NCI-H510A (cell line): ENCODE measurements around the gene TNKS1BP1.

ENCODE experiments used
- DNase-seq: peaks from one replicate; lab custom pipeline; 2025; lab: John Stamatoyannopoulos, UW

Gene TNKS1BP1

DNA sequence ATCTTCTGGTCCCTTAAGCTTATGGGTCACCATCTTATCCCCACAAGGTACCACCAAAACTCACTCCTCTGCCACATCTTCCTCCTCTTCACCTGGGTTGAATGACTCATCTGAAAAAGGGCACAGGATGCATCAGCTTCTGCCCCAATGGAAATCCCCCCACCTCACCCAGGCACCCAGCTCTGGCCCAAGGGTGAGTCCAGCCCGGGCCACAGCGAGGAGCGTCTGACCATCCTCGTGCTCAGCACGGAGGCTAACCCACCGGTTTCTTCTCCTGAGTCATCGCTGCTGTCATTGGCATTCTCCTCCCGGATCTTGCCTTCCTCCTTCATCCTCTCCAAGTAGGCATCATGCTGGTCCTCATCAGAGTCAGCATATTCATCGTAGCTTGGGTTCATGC lies 5.3 kb upstream of the TNKS1BP1 start:
- DNase-seq, result no peak

DNA sequence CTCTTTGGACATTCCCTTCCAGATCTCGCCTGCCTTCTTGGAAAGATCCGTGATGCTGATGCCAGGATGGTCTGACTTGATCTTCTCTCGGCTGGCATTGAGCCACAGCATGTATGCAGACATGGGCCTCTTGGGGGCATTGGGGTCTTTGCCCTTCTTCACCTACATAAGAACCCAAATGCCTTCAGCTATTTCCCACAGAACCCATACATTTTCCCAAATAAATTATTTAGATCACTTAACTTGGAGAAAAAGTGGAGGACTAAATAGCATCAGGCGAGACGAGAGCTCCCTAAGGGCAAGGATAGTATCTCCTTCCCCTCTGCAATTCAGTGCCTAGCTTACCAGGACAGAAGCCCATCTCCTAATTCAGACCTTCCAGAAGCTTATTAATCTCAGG lies 3.0 kb upstream of the TNKS1BP1 start:
- DNase-seq, result no peak

DNA sequence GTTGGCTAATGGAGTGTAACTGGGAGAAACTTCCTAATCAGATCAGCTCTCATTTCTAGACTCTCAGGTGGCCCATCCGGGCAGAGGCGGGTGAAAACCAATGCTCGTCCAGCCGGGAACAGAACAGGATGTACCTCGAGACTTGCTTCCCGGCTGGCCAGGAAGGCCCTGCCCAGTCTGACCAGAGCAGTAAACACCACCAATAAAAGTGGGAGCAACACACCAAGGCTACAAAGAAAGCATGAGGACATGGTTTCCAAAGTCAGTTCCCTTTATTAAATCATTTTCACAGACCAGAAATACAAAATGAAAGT lies 940 bp upstream of the TNKS1BP1 start:
- no peak for DNase-seq

DNA sequence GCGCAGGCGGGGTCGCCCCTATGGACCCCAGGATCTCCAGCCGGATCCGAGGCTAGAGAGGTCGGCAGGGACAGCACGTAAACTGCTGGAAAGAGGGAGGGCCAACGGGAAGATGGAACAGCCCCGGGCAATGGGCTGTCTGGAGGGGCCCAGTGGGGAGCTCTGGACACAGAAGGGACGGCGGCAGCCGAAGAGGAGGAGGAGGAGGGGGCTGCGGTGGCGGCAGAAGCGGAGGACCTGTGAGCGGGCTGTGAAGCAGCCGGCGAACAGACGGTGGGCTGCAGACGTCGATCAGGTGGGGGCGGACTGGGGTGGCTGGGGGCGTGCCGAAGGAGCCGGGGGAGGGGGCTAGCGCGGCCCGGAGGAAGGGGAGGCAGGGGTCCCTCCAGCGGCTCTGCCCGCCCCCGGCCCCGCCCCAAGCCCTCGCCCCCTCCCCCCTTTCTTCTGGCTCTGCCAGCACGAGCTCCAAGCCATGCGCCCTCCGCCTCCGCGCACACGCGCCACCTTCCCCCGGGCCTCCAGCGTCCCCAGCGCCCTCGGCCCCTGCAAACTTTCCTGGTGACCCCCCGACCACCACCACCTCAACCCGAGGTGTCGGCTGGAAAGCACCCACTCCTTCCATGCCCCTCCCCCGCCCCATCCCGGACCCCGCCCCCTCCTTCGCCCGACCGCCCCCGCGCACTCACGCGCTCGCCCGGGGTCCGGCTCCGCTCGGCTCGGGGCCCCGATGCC lies 432 bp downstream of the TNKS1BP1 start:
- DNase-seq, result peak; percentile 23

DNA sequence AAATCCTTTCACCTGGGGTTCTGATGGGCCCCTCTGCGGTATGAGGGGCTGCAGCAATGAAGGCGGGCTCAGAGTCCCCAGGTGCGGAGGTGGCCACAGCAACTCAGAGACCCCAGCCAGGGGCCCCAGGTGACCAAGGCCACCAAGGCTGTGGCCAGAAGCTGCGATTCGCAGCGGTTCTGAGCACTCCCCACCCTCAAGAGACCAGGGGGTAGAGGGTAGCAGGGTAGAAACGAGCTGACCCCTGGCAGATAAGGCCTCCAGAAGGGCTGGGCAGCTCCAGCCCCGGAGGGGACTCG lies 948 bp downstream of the TNKS1BP1 start:
- no peak for DNase-seq

DNA sequence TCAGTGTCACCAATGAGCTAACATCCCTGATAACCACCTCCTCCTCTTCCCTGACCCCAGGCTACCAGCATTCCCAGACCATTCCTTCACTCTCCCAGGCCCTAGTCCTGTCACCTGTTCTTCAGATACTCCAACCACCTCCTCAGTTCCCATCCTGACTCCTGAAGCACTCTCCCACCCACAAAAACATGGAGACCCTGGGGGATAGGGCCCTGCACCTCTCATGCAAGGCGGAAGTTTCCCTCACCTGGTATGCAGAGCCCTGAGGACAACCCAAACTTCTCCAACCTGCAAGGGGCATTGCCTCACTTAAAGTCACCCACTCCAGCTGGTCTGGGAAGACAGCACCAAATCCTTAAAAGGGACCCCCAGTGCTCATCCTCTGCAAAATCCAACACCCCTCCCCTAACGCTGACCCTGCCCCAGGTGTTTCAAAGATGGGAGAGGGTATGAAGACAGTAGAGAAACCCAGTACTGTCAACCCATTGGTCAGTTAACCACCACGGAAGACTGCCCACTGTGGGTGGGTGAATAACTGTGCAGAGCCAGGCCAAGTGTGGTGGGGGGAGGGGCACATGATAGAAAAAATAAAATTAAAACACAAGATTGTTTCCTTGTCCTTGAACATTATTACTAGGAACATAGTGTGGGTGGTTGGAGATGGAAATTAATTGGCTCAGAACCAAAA lies 1.4 kb downstream of the TNKS1BP1 start:
- no peak for DNase-seq

DNA sequence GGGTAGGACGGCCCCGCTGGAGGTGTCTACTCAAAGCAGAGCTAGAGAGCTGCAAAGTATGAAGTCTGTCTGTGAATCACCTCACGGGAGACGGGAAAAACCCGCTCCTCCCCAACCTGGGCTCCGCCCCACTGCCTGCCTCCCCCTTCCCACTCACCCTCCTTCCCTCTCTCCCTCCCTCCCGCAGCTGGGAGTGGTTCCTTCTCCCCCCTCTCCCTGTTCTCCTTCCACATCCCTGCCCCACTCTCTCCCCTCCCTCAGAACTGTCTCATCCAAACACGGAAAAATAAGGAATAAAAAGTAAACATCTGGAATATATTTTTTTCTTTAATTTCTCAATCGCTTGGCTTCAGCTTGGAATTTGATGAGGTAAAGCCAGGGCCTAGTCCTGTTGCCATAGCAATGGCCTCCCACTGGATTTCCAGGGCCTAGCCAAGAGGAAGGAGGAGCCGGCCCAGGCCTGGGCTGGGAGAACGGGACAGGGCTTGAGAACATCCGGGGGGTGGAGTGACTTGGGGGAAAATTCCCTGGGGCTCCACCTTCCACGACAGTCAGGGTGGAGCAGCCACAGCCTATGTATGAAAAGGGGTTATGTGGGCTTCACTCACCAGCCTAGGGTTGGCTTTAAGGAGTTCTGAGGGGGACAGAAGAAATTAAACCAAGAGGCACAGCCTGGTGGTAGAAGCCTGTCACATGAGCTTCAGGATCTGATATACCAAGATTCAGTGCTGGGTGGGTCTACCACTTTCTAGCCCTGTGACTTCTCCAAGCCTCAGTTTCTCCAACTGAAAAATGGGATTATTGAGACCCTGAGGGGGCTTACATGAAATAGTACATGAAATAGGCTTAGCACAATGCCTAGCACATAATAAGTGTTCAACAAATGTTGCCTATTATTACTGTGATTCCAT lies 2.2 kb downstream of the TNKS1BP1 start:
- DNase-seq, result peak; percentile 81

DNA sequence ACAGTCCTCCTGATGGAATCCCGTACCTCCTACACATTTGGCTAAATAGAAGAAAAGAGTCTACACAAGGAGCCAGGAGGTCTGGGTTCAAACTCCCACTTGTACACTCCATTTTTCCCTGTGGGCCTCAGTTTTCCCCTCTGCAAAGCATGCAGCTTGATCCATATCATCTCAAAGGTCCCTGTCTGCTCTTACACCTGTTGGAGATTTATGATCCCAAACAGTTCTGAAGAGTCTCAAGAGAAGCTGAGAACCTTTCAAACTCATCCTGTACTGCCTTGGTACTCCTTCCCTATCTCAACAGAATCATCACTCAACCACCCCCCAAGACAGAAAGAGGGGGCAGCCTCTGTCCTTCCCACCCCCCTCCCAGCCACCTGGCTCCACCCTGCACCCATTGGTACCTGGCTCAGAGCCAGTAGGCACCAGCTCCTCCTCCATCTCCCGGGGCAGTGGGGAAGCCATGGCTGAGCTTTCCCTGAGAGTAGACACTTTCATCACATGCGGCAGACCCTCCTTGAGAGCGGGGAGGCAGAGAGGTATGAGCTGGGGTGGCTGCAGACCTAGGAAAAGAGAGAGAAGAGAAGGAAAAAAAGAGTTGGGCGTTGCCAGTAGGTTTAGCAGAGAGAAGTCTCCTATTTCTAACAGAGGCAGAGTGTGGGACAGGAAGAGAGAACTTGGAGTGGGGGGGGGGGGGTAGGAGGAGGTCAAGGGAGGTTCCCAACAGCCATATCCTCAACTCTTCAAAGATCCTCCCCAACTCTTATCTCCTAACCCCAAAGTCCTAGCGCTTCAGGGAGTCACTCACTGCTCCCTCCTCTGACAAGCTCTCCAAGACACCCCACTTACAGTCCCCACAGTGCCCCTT lies 3.1 kb downstream of the TNKS1BP1 start:
- DNase-seq, result peak; percentile 4

DNA sequence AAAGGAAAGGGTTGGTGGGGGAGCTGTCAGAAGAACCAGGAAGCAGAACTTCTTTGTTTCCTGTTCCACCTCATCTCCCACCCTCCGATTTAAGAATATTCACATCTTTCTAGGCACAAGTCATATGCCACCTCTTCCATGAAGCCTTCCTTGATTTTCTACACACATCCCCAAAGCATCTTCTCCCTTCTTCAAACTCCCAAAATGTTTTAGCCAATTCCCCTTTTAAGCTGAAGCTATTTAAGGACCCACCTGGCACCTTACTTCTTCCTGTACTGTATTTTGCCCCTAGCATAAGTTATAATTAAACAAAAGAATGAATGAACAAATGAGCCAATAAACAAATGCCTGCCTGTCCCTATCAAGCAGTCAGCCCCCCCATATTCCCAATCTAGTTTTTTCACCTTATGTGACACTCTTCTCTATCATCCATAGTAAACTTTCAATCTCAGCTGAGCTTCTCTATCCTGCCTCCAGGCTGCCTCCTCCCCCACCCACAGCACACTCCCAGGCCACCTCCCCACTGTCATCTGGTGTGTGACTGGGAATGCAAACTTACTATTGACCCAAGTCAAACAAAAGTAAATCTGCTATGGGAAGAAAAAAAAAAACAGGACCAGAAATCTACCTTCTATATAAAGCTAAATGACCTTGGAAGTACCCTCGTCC lies 3.9 kb downstream of the TNKS1BP1 start:
- no peak for DNase-seq

DNA sequence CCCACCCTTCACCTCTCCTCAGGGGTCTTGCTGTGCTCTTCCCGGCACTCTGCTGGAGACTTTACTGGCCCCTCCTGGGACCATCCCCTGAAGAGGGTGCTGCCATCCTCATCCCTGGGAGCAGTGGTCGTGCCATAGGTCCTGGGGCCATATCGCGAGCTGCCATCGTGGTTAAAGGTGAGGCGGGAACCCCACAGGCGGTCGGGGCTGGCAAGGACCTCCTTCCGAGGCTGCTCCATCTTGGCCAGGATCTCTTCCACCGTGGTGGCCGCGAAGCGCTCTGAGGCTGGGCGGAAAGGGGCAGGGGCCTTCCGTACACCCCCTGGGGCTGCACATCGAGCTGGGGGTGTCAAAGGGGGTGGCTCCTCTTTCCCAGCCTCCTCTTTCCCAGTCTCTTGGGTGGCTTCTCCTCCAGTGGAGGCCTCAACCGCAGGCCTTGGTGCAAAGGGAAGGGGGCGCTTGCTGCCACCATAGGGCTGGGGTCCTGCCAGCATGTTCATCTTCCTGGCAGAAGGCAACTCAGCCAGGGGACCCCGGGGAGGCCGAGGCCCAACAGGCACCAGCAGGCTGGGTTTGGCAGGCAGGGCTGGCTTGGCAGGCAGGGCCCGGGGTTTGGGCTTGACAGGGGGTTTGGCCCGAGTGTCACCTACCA lies 4.6 kb downstream of the TNKS1BP1 start:
- no peak for DNase-seq

DNA sequence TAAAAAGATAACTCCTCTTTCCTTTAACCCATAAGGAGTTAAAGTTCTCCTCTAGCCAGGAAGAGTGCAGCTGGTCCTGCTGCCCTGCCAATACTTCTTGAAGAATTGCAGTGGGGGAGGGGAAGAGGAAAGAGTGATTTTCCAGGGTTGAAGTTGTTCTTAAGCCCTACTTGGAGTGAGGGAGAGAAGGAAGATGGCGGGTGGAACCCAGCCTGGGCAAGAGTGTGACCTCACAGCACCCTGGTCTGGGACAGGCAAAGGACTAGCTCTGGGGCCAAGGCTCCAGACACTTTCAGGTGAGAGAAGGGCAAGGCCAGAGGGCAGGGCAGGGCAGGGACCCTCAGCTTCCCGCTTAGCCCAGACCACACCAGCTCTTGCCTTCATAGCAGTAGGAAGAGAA lies 6.6 kb downstream of the TNKS1BP1 start:
- DNase-seq, result no peak

DNA sequence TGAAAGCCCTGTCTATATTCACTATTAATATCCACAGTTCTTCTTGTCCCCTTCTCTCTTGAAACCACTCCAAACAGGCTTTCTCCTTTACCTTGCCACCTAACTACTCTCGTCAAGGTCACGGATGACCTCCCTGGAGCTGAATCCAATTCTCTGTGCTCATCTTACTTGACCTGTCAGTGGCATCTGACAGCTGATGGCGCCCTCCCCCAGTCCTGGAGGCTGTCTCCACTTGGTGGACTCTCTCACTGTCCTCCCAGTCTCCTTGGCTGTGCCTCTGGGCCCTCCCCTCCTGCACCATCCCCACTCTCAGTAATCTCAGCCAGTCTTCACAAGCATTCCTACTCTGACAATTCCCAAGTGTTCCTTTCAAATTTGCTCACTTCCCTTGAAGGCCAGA lies 8.7 kb downstream of the TNKS1BP1 start:
- DNase-seq, result peak; percentile 21

DNA sequence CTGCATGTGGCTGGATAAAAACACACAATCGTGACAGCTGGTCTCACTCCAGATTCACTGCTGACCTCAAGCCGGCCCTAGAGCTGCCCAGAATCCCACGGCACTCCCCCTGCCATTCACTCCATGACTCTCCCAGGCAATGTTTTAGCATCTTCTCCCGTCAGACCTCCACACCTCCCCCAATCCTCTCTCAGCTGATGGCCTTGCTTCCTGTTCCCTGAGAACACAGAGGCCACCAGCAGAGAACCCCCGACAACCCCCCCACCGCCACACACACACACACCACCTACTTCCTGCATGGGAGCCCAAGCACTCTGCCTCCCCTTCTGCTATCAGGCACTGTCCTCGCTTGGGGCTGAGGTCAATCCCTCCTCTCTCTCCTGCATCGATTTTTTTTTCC lies 9.3 kb downstream of the TNKS1BP1 start:
- peak; percentile 28 for DNase-seq

DNA sequence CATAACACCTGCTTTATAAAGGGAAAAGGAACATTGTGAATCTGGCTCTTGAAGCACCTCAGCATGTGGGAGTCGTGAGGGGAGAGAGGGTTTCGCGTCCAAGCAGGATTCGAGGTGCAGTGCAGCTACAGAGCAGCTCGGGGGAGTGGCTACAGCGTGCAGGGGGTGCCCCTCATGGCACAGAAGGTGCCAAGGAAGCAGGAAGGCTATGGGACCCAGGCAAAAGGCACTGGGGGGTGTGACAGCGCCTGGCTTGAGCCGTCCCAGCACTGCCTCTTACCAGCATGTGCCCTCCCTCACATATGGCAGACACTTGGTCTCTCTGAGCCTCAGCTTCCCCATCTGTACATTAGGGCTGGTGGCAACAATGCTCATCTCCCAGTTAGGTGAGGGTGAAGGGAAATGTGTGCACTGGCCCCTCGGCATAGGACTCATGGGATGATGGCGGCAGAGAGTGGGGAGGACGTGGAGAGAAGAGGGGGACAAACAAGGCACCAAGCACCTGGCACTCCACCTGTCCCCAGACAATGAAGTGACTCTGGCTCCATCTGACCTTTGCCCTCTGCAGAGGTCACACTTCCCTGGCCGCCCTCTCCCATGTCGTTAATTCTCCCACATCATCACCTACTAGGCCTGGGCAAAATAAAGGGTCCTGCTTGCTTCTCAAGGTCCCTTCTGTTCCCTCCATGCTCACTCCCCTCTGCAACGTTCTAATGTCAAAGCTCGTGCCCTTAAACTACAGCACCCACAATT lies 10.4 kb downstream of the TNKS1BP1 start:
- DNase-seq, result no peak

DNA sequence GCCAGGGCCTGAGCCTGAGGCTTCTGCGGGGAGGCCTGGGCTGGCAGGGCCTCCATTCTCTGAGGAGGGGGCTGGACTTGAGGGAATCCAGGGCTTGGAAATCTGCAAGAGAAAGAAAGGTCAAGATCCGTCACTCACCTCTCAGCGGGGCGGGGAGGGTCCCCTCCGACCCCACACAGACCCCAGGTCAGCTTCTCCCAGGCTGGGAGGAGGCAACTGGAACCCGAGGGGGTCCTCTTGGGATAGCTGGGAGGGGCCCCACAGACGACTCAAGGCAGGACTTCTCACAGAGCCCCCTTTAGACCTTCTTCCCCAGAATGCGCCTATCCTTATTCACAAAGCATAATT lies 11.0 kb downstream of the TNKS1BP1 start:
- no peak for DNase-seq

DNA sequence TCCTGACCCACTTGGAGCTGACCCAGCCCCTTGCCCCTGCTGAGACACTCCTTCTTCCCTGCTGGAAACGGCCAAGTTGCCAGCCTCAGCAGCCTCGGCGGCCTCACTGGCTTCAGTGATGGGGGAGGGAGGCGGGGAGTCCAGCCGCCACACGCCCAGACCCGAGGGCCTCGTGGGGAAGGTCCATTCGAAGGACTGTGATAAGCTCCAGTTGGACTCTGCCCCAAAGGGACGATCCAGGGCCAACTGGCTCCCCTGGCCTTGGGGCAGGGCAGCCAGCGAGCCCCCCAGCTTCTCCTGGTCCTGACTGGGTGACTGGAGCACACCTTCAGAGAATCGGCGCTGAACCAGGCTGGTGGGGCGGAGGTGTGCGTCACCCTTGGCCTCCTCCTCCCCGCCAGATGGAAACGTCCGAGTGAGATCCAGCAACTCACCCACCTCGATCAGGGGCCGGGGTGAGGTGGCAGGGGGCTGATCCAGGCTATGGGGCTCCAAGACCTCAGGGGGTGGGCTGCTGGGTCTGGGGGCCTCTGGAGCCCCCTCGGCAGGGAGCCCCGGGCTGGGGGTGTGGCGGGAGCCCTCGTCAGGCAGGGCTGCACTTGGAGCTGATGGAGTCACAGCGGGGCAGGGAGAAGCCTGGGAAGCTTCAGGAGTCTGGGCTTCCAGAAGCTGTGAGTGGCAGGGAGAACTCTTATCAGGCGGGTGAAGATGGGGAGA lies 11.5 kb downstream of the TNKS1BP1 start:
- DNase-seq, result no peak

DNA sequence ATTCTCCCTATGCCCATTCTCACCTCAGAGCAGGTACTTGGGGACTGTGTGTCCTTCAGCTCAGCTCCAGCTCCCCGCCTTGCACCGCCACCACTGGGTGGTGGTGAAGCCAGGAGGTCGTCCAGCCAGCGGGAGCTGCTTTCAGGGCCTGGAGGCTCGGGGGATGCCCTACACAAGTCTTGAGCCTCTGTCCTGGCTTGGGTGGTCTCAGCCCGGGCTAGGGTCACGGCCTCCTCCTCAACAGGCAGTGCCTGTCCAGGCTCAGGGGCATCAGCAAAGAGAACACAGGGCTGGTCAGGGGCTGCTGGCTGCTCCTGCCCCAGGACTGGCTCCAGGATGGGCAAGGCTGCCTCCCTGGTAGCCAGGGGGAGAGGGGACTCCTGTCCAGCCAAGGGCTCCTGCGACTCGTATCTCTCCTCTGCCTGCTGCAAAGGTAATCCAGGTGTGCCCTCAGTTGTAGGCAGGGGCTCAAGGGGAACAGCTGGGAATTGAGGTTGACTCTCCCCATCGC lies 12.2 kb downstream of the TNKS1BP1 start:
- DNase-seq, result no peak

DNA sequence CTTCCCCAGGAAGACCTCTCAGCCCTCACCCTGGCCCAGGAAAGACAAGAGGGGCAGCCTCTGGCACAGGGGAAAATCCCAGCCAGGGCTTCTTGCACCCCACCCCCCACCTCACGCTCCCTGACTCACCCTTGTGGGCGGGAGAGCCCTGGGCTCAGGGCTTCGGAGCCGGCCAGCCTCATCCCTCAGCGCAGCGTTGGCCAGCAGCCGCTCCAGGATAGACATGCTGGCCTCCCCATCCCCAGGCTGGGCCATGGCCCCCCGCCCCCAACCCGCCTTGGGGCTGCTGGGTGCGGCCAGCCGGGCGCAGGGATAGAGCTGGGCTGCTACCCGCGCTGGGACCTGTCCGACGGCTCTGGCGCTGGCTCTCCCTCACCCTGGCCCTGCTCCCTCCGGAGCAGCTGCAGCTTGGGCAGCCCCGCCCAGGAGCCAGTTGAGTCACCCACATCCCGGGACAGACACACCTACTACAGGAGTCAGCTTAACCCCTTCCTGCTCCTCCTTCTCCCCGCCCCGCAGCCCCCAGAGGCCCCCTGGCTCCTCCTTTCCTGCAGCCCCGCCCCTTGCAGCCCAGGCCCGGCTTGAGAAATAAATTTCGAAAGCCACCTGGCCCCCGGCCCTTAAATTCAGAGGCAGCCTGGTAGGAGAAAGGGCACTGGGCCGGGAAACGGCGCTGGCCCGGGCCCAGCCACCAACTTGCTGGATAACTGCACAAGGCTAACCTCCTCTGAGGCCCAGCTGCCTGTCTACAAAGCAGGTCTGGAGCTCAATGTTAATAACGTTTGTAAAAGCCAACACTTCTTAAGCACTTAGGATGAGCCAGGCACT lies 13.4 kb downstream of the TNKS1BP1 start:
- peak; percentile 93 for DNase-seq

DNA sequence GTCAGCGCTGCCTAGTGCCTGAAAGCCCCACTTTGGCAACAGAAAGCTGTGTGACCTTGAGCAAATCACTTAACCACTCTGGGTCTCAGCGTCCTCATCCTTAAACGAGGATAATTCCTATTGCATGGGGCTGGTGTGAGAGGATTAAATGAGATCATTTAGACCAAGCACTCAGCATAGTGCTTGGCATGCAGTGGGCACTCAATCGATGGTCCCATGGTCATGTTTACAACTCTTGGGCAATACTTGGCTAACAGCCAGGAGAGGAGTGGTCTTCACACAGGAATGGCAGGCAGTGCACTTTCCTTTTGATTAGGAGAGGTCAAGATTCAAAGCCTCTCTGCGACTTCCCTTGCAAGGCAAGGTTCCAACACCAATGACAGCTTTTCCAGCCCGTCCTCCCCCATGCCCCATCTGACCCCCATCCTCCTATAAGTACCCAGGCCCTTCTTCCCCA lies 14.1 kb downstream of the TNKS1BP1 start:
- peak; percentile 50 for DNase-seq
